ENCODE data around the gene CASZ1. TPM values are rescaled to one million over a fixed set of nuclear protein-coding genes. Genes with fewer than 3 reads are reported as not detected.

The CASZ1 gene
- total RNA-seq, 1 experiment from 2014 or later, result 3.9 TPM

DNA sequence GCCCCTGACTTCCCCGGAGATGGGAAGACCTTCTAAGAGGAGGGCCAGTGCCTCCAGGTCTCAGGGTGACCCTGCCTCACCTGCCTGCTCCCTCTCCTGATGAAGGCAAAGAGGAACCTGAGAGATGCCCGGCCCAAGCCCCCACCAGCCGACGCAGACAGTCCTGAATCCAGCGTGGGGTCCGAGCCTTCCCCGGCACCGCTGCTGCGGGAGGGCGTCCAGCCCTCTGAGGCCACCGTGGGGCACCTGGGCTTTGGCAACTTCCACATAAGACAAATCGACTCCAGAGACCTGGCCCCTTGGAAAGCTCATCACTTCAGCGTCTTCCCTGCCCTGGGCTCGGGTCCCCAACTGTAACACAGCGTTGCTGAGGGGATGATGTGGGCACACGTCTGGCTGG lies 122.2 kb downstream of the CASZ1 start:
- Mint-ChIP-seq H3K27me3 (ENCODE audit: low read depth) (no peaks in the 10 kb centered on the region), H3K4me3 (no peak overlapping the region), H3K4me1 (peaks cover 30 to 39% of the 10 kb centered on the region in 2 experiments), H3K27ac (no peak overlapping the region; a peak in 1 of 7 replicates), H3K36me3 (ENCODE audit: insufficient read depth in 1 of 3, low read depth in 3 of 3) (no peaks in the 10 kb centered on the region; a peak in 1 of 7 replicates), H3K9me3 (no peaks in the 10 kb centered on the region)
- no peak overlapping the region for H3K18ac ChIP-seq (ENCODE audit: insufficient read length, low read depth, low read length)
- H3K4me1 ChIP-seq (ENCODE audit: insufficient read depth, low read length), result no peaks in the 10 kb centered on the region; the same call in 1 of the 2 replicates
- DNase-seq, result no peak
- no peak overlapping the region for H3K23ac ChIP-seq (ENCODE audit: insufficient read length, low read depth, low read length)
- no peak overlapping the region for H3K56ac ChIP-seq (ENCODE audit: insufficient read length, low read depth, low read length)
- H2BK20ac ChIP-seq (ENCODE audit: low read depth, low read length, poor library complexity, severe bottlenecking), result no peak overlapping the region
- no peak overlapping the region for H4K91ac ChIP-seq (ENCODE audit: insufficient read length, low read depth, low read length)
- no peaks in the 10 kb centered on the region for H3K79me2 ChIP-seq (ENCODE audit: insufficient read depth, low read length)
- H3K27me3 ChIP-seq (ENCODE audit: insufficient read depth, low read length), result no peaks in the 10 kb centered on the region
- H3K23me2 ChIP-seq (ENCODE audit: insufficient read length, low read depth, low read length, poor library complexity, severe bottlenecking), result no peaks in the 10 kb centered on the region
- no peak overlapping the region for H4K8ac ChIP-seq (replicated peaks; ENCODE audit: insufficient read length, low read depth, low read length)
- no peaks in the 10 kb centered on the region for H3K79me1 ChIP-seq (ENCODE audit: insufficient read depth, low read depth, low read length, poor library complexity, severe bottlenecking)
- H3K9ac ChIP-seq (ENCODE audit: extremely low read depth, insufficient read length, low read length), result no peak overlapping the region
- no peak overlapping the region for H3K27ac ChIP-seq (ENCODE audit: insufficient read length, low read depth, low read length)
- H4K20me1 ChIP-seq (ENCODE audit: control insufficient read depth, insufficient read depth, insufficient read length), result peaks cover 2% of the 10 kb centered on the region
- no peaks in the 10 kb centered on the region for H3K9me3 ChIP-seq (ENCODE audit: control insufficient read depth, low read depth, low read length)
- no peak overlapping the region for H2BK12ac ChIP-seq (ENCODE audit: insufficient read length, low read depth, low read length)
- no peak overlapping the region for H2BK15ac ChIP-seq (ENCODE audit: low read depth, low read length)
- no peak overlapping the region for H3K4ac ChIP-seq (ENCODE audit: low read depth, low read length)
- H3K4me2 ChIP-seq (ENCODE audit: insufficient read depth, insufficient read length, low read length), result no peak overlapping the region
- H3K14ac ChIP-seq (ENCODE audit: insufficient read depth, low read length), result no peak overlapping the region
- H4K5ac ChIP-seq (ENCODE audit: insufficient read length, low read depth, low read length), result no peak overlapping the region
- H2BK5ac ChIP-seq (ENCODE audit: insufficient read length, low read length), result no peak overlapping the region
- no CpG with 5 or more reads among the region's 16 CpGs for WGBS (ENCODE audit: extremely low coverage, insufficient read length, low lambda C conversion rate)
- no peak overlapping the region for H3T11ph ChIP-seq (ENCODE audit: low read length)
- H2AFZ ChIP-seq (ENCODE audit: low read length), result no peak overlapping the region
- H2AK5ac ChIP-seq (ENCODE audit: insufficient read length, low read length), result no peak overlapping the region
- no peak overlapping the region for H2BK120ac ChIP-seq (ENCODE audit: low read depth, low read length, poor library complexity, severe bottlenecking)
- TF ChIP-seq, protein P1, sequence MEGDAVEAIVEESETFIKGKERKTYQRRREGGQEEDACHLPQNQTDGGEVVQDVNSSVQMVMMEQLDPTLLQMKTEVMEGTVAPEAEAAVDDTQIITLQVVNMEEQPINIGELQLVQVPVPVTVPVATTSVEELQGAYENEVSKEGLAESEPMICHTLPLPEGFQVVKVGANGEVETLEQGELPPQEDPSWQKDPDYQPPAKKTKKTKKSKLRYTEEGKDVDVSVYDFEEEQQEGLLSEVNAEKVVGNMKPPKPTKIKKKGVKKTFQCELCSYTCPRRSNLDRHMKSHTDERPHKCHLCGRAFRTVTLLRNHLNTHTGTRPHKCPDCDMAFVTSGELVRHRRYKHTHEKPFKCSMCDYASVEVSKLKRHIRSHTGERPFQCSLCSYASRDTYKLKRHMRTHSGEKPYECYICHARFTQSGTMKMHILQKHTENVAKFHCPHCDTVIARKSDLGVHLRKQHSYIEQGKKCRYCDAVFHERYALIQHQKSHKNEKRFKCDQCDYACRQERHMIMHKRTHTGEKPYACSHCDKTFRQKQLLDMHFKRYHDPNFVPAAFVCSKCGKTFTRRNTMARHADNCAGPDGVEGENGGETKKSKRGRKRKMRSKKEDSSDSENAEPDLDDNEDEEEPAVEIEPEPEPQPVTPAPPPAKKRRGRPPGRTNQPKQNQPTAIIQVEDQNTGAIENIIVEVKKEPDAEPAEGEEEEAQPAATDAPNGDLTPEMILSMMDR (conservative IDR thresholded peaks at IDR 0.05), result no peak

Data from H9 (cell line).